Spinal cord (tissue), 10 donors: ENCODE data around the gene RAP1GDS1. TPM values are rescaled to one million over a fixed set of nuclear protein-coding genes. Genes with fewer than 3 reads are reported as not detected.

Source experiments
- DNase-seq, 6 donors: peaks; one replicate each; pipeline versions ENCODE4 v3.0.0 to v3.0.0-alpha.2; 2013 to 2015; ENCODE audit warnings: low spot score in 6 of 6, low read depth in 4 of 6
- H3K27ac ChIP-seq: one replicate; pipeline ENCODE4 v1.5.1; 2013; ENCODE audit warnings: low read depth, low read length, control low read depth
- H3K27me3 ChIP-seq: one replicate; pipeline ENCODE4 v1.6.1; 2013; ENCODE audit warnings: low read length; ENCODE audit not compliant: control insufficient read depth, insufficient read depth
- H3K36me3 ChIP-seq: one replicate; pipeline ENCODE4 v1.6.1; 2013; ENCODE audit warnings: low read length; ENCODE audit not compliant: control insufficient read depth, insufficient read depth
- H3K4me1 ChIP-seq: one replicate; pipeline ENCODE4 v1.6.1; 2013; ENCODE audit warnings: low read length; ENCODE audit not compliant: control insufficient read depth, insufficient read depth
- H3K4me3 ChIP-seq: one replicate; pipeline ENCODE4 v1.5.1; 2013; ENCODE audit warnings: low read depth, low read length, control low read depth
- H3K9me3 ChIP-seq: one replicate; pipeline ENCODE4 v1.6.1; 2013; ENCODE audit warnings: low read length; ENCODE audit not compliant: control insufficient read depth, insufficient read depth
- WGBS: methylation state at CpG from one replicate; pipeline ENCODE4 v1.1.5; 2013; ENCODE audit warnings: missing lambda C conversion rate; ENCODE audit not compliant: insufficient coverage; 5-methylcytosine and 5-hydroxymethylcytosine counted together
- polyA plus RNA-seq, 2 donors: library from polyadenylated mRNA; unstranded; fragments of 120-200 nt; gene quantifications; one replicate each; pipeline ENCODE4 v1.2.1, GENCODE V29; 2013; ENCODE audit not compliant: insufficient read length in 2 of 2
- total RNA-seq, 2 donors: library from RNA; depleted of rRNA in 1 of 2; stranded (reverse); fragments of 120-200 nt in 1 of 2; fragments of >200 nt in 1 of 2; gene quantifications; one replicate each; pipeline versions ENCODE4 v1.2.3 to v1.2.4, GENCODE V29; 2013 to 2014
- donor health status: healthy.

The RAP1GDS1 gene
- total and polyA plus RNA-seq, 4 donors = 67.3 to 182 (median 105) TPM

DNA sequence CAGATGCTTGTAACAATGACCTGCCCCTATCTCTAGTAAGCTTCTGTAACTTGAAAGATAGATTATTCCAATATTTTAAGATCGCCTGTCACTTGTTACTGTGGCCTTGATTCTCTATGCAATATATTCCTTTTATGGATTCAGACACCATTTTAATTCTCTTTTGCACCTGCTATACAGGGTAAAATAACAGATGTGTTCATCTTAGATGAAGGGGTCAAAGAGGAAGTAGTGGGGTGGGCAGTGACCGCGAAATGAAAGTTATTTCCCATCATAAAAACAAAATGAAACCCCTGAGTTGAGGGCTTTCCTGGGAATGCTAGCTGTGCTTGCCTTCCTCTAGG lies 221.3 kb downstream of the RAP1GDS1 start:
- H3K9me3 ChIP-seq = no peaks in the 10 kb centered on the region
- WGBS = no CpG with 5 or more reads among the region's 3 CpGs
- no peaks in the 10 kb centered on the region for H3K36me3 ChIP-seq
- H3K27me3 ChIP-seq = no peaks in the 10 kb centered on the region
- no peak overlapping the region for H3K27ac ChIP-seq
- no peaks in the 10 kb centered on the region for H3K4me1 ChIP-seq
- DNase-seq = no peak
- H3K4me3 ChIP-seq = no peak overlapping the region

DNA sequence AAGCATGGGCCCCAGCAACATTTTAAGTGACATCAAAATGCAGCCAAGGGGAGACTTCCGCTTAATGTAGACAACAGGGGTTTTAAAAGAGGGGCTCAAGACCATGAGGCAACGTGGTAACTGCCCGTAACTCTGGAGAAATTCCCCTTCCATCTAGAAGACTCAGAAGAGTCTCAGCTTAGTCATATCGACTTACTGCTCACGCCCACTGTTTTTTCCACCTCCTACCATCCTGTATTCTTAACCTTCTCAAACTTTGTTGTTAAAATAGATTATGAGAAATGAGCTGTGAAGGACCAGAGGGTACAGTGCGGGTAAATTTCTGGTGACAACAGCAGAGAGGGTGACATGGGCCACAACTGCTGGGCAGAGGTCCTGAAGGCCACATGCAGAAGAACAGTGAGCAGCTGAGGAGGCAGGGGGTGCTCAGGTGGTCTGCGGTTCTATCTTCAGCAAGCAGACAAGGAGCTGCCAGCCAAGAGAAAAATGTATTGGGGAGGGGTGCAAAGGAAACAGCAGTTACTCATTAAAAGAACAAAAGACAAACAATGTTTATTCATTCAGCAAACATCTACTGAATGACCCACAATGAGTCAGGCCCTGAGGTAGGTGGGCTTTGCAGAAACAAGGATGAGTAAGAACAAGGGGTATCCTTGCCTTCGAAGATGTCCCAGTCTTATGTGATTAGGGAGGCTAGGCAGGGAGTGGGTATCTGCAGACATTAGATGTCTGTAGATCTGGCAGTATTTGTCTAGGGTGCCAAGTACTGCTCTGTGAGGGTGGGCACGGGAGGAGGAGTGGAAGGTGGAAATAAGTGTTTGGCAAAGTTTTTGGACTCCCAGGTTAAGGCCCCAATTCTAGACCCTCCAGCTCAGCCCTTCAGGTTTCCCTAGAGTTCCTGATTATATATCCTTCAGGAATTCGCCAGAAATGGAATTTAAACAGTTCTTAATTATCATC lies 221.9 kb downstream of the RAP1GDS1 start:
- 88% methylated on average over 8 of the region's 10 CpGs for WGBS
- no peaks in the 10 kb centered on the region for H3K9me3 ChIP-seq

DNA sequence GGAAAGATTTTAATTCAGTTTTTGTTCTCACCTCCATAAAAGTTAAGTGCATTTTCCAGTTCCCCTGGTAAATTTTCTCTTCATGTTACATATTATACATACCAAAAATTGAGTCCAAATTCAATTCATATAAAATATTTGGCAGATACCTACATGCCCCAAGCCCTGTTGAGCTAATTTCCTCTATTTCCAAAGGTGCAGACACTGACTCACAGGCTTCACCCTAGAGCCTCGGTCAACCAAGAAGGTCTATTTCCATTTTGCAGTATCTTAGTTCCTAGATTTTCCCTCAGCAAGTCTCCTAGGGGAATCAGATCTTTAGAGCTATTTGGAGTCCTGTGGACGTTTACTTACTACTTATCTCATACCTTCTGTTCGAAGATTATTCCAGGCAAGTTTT lies 222.8 kb downstream of the RAP1GDS1 start:
- H3K27me3 ChIP-seq = no peaks in the 10 kb centered on the region
- H3K4me3 ChIP-seq = no peak overlapping the region
- DNase-seq = no peak
- no peak overlapping the region for H3K27ac ChIP-seq
- no peaks in the 10 kb centered on the region for H3K9me3 ChIP-seq
- no peaks in the 10 kb centered on the region for H3K36me3 ChIP-seq
- H3K4me1 ChIP-seq = no peaks in the 10 kb centered on the region
- WGBS = no CpG with 5 or more reads among the region's 3 CpGs

More for the DNA sequence above, 221.9 kb downstream of the RAP1GDS1 start:
- Histone ChIP-seq H3K36me3 (no peaks in the 10 kb centered on the region), H3K4me1 (no peaks in the 10 kb centered on the region), H3K27ac (no peak overlapping the region), H3K4me3 (no peak overlapping the region), H3K27me3 (no peaks in the 10 kb centered on the region)
- no peak for DNase-seq

DNA sequence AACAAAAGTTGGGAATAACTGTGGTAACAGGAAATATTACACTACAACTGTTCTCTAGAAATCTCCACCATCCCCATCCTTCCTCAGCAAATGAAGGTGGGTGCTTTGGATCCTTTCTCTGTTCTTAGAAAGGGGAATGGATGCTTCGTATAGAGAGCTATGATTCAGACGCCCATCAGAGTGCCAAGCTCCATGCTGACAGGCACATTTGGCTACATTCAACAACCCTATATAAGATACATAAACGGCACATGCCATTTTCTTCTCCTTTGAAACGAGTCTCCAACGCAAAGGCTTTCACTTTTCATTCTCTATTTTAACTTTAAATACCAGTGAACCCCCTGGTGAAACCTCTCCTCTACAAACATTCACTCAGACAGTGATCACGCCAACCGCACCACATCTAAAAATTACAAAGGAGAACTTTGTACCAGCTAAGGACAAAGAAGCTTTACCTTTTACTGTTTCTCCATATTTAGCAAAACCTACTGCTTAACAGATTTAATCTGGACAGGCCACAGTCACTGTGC lies 224.7 kb downstream of the RAP1GDS1 start:
- Histone ChIP-seq H3K27ac (no peak overlapping the region), H3K27me3 (no peaks in the 10 kb centered on the region), H3K36me3 (no peaks in the 10 kb centered on the region), H3K4me1 (no peaks in the 10 kb centered on the region), H3K9me3 (no peaks in the 10 kb centered on the region), H3K4me3 (no peak overlapping the region)
- 80% methylated on average over 6 of the region's 7 CpGs for WGBS
- no peak for DNase-seq

DNA sequence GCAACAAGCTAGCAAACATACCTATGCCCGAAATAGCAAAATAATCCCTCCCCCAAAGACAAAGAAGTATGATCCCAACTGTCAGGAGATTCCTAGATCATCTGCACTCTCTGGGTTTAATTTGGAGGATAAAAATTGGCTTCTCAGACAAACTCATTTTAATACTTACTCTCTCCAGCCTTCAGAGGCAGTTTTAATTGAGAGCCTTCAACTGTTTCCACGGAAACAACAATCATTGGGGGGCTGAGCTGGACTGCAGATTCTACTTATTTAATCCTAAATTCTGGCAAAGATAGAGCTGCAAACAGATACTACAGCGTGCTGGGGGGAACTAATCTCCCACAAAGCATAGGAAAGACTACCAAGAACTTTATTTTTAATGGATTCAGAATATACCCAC lies 229.1 kb downstream of the RAP1GDS1 start:
- Histone ChIP-seq H3K27ac (no peak overlapping the region), H3K36me3 (no peaks in the 10 kb centered on the region), H3K4me1 (peaks cover 7% of the 10 kb centered on the region), H3K9me3 (no peaks in the 10 kb centered on the region), H3K4me3 (no peak overlapping the region), H3K27me3 (no peaks in the 10 kb centered on the region)
- peak in 1 of 6 donors; percentile 51 for DNase-seq
- no CpG with 5 or more reads among the region's 3 CpGs for WGBS

DNA sequence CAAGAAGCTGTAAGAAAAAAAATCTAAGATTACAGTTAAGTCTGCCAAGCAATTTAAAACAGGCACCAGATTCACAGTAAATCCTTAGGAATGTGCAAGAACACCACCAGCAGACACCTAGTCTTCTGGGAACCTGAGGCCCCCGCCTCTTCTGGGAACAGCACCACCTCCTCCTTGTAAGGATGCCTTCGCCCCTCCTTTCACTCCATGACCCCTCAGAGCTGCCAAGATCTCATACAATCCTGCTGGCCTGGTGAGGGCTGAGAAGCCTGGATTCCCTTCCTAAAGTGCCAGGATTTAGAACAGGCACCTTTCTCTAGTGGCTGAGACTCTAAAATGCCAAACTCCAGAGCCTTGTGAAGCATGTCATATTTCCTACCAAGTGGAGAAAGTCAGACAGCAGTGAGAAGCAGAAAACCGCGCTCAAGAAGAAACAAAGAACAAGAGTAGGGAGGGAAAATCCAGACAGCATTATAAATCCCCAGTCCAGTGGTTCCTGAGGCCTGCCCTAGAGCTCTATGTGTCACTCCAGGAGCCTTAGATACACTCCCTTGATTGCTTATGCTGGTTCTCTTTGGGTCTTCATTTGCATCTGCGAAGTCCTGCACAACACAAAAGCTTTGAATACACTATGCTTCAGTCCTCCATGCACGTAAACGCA lies 230.8 kb downstream of the RAP1GDS1 start:
- H3K9me3 ChIP-seq = no peaks in the 10 kb centered on the region
- H3K4me3 ChIP-seq = no peak overlapping the region
- WGBS = 57% methylated on average over 5 of the region's 7 CpGs
- no peaks in the 10 kb centered on the region for H3K36me3 ChIP-seq
- peaks cover 13% of the 10 kb centered on the region for H3K4me1 ChIP-seq
- no peaks in the 10 kb centered on the region for H3K27me3 ChIP-seq
- DNase-seq = peak in 2 of 6 donors; percentile 25 to 82
- H3K27ac ChIP-seq = peak overlapping the region; percentile 55

DNA sequence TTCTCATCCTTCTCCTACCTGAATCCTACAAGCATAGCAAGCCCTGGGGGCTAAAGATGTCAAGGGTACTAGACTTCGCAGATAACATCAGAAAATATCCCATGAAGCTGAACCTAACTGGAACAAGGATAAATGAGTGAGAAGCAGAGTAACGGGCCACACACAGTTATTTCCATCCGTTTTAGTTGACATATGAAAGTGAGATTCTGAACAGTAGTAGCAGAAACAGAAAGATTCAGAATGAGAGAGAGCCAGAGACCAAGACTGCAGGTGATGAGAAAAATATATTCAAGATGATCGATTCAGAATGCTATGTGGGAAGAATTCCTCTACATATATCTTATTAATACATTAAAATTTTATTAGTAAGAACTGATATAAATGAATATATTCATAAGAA lies 232.1 kb downstream of the RAP1GDS1 start:
- Histone ChIP-seq H3K9me3 (no peaks in the 10 kb centered on the region), H3K36me3 (peaks cover 2% of the 10 kb centered on the region), H3K4me3 (no peak overlapping the region), H3K4me1 (peaks cover 13% of the 10 kb centered on the region), H3K27ac (no peak overlapping the region), H3K27me3 (no peaks in the 10 kb centered on the region)
- DNase-seq = no peak
- no CpG with 5 or more reads among the region's 4 CpGs for WGBS

Other genes with a start within 250 kb of the RAP1GDS1 start
- 1 to 10 TPM in 1 of 2 donors, under 1 TPM in 1; 0.94 to 2.7 TPM for gene STPG2, start 117.9 kb upstream of the RAP1GDS1 start, total RNA-seq
- under 1 TPM; 0.13 to 0.29 TPM for gene STPG2, start 117.9 kb upstream of the RAP1GDS1 start, polyA plus RNA-seq